HCT116 (cell line): ENCODE results near the gene TRERF1. TPM values are rescaled to one million over a fixed set of nuclear protein-coding genes. Genes with fewer than 3 reads are reported as not detected.

Experiments
- ATAC-seq: fragments of 200-7000 bp; cut with Tn5 transposase; 2 replicates; pipeline ENCODE4 v1.9.1; 2020; ENCODE audit warnings: mild to moderate bottlenecking, moderate library complexity
- BruUV-seq: library from RNA; stranded (reverse); fragments of 400-500 nt; replicated peaks from 2 replicates; lab custom pipeline; 2021; lab: Mats Ljungman, UMichigan
- CTCF ChIA-PET: fragments of 300-600 bp; sonication (Branson Sonifier 250); formaldehyde crosslinking; loops from one replicate; lab custom pipeline; 2021; ENCODE audit warnings: antibody characterized with exemption; lab: Charles Lee
- POLR2A ChIA-PET: fragments of 300-600, 350-600 bp; sonication (Branson Sonifier 250); formaldehyde crosslinking; loops from one replicate; lab custom pipeline; 2021; ENCODE audit warnings: antibody characterized with exemption; lab: Charles Lee
- RAD21 ChIA-PET, 2 experiments: fragments of 300-600 bp; sonication (Branson Sonifier 250); formaldehyde crosslinking; loops; one replicate each; lab custom pipeline; 2023; ENCODE audit warnings: low total read pairs in 2 of 2; ENCODE audit not compliant: uncharacterized antibody in 2 of 2, unreplicated experiment in 2 of 2, low non-redundant PET in 1 of 2; lab: Charles Lee
- DNase-seq: peaks from one replicate; pipeline ENCODE4 v3.0.0-alpha.2; 2010; ENCODE audit warnings: low read depth, low spot score
- H2AFZ ChIP-seq: fragments of 200-600 bp; shearing (Covaris generic), sonication (generic); 2 replicates; pipeline ENCODE4 v1.6.1; 2017; ENCODE audit warnings: low read depth, mixed run types, mixed read lengths, antibody characterized with exemption, low read length; ENCODE audit not compliant: poor library complexity, severe bottlenecking
- H3K27ac ChIP-seq: 2 replicates; pipeline ENCODE4 v1.5.1; 2012; ENCODE audit warnings: low read depth, low read length
- H3K27me3 ChIP-seq: fragments of 200-600 bp; sonication (generic); 2 replicates; pipeline ENCODE4 v1.6.1; 2016; ENCODE audit warnings: mixed run types, low read length, mixed read lengths; ENCODE audit not compliant: insufficient read depth
- H3K36me3 ChIP-seq, 2 experiments: fragments of 200-500 bp in 1 of 2; fragments of 200-600 bp in 1 of 2; sonication (Bioruptor generic) in 1 of 2; sonication (generic) in 1 of 2; 2 replicates each; pipeline versions ENCODE4 v1.5.1 to v1.6.1; 2014 to 2016; ENCODE audit warnings: low read length in 2 of 2, inconsistent platforms in 1 of 2, mixed read lengths in 1 of 2, mixed run types in 1 of 2; ENCODE audit not compliant: insufficient read depth in 2 of 2, control insufficient read depth in 1 of 2
- H3K4me1 ChIP-seq, 2 experiments: fragments of 200-600 bp in 1 of 2; sonication (generic) in 1 of 2; 2 replicates each; pipeline versions ENCODE4 v1.5.1 to v1.6.1; 2012 to 2017; ENCODE audit warnings: low read length in 2 of 2, inconsistent platforms in 1 of 2, mild to moderate bottlenecking in 1 of 2, mixed read lengths in 1 of 2, mixed run types in 1 of 2, moderate library complexity in 1 of 2; ENCODE audit not compliant: insufficient read depth in 2 of 2, control insufficient read depth in 1 of 2
- H3K4me2 ChIP-seq: fragments of 200-600 bp; sonication (generic); 2 replicates; pipeline ENCODE4 v1.6.1; 2017; ENCODE audit warnings: mixed run types, low read length, mixed read lengths
- H3K4me3 ChIP-seq, 2 experiments: fragments of 200-600 bp in 1 of 2; sonication (generic) in 1 of 2; replicated peaks in 1 of 2; 2 replicates each; pipeline ENCODE4 v1.5.1; 2011 to 2016; ENCODE audit warnings: low read length in 2 of 2, control low read depth in 1 of 2, low read depth in 1 of 2, mild to moderate bottlenecking in 1 of 2, mixed read lengths in 1 of 2, mixed run types in 1 of 2
- H3K79me2 ChIP-seq: fragments of 200-600 bp; sonication (generic); 2 replicates; pipeline ENCODE4 v1.6.1; 2017; ENCODE audit warnings: mild to moderate bottlenecking, mixed run types, low read length, moderate library complexity, mixed read lengths; ENCODE audit not compliant: insufficient read depth
- H3K9ac ChIP-seq: fragments of 200-600 bp; sonication (generic); 2 replicates; pipeline ENCODE4 v1.6.1; 2016; ENCODE audit warnings: low read length, mixed read lengths
- H3K9me2 ChIP-seq: fragments of 200-600 bp; sonication (generic), shearing (Covaris generic); 2 replicates; pipeline ENCODE4 v1.6.1; 2017; ENCODE audit warnings: mixed run types, mild to moderate bottlenecking, moderate library complexity; ENCODE audit not compliant: insufficient read depth
- H3K9me3 ChIP-seq, 2 experiments: fragments of 200-500 bp in 1 of 2; fragments of 200-600 bp in 1 of 2; sonication (Bioruptor generic) in 1 of 2; sonication (generic) in 1 of 2; 2 replicates each; pipeline ENCODE4 v1.6.1; 2014 to 2017; ENCODE audit warnings: low read length in 2 of 2, mixed read lengths in 2 of 2, inconsistent platforms in 1 of 2, low read depth in 1 of 2, mild to moderate bottlenecking in 1 of 2, mixed run types in 1 of 2, moderate library complexity in 1 of 2; ENCODE audit not compliant: control insufficient read depth in 1 of 2, insufficient read depth in 1 of 2
- H4K20me1 ChIP-seq: fragments of 200-600 bp; sonication (generic), shearing (Covaris generic); 2 replicates; pipeline ENCODE4 v1.6.1; 2017; ENCODE audit warnings: mixed run types, mild to moderate bottlenecking, moderate library complexity; ENCODE audit not compliant: insufficient read depth
- CBX3 ChIP-seq: IDR thresholded peaks from 2 replicates; pipeline ENCODE4 v1.6.1; 2012; ENCODE audit warnings: low read depth
- CEBPB ChIP-seq: IDR thresholded peaks from 2 replicates; pipeline ENCODE4 v1.6.1; 2012; ENCODE audit warnings: low read depth
- CTCF ChIP-seq, 3 experiments: fragments of 200-600 bp in 1 of 3; sonication (generic) in 1 of 3; IDR thresholded peaks in 2 of 3; conservative IDR thresholded peaks in 1 of 3; 2 replicates each; pipeline ENCODE4 v1.5.1; 2012 to 2017; ENCODE audit warnings: low read depth in 2 of 3, low read length in 2 of 3, antibody characterized with exemption in 1 of 3, borderline replicate concordance in 1 of 3, control low read depth in 1 of 3, mild to moderate bottlenecking in 1 of 3, mixed read lengths in 1 of 3, mixed run types in 1 of 3, moderate library complexity in 1 of 3; ENCODE audit not compliant: insufficient read depth in 1 of 3
- EGR1 ChIP-seq: IDR thresholded peaks from 2 replicates; pipeline ENCODE4 v1.6.1; 2012; ENCODE audit warnings: low read depth
- ELF1 ChIP-seq: IDR thresholded peaks from 2 replicates; pipeline ENCODE4 v1.6.1; 2012; ENCODE audit warnings: low read depth, borderline replicate concordance
- EZH2 ChIP-seq: fragments of 200-600 bp; sonication (generic); IDR thresholded peaks from 2 replicates; pipeline ENCODE4 v1.6.1; 2017; ENCODE audit warnings: antibody characterized with exemption, mixed run types
- EZH2phosphoT487 ChIP-seq: fragments of 200-600 bp; IDR thresholded peaks from 2 replicates; pipeline ENCODE4 v1.6.1; 2018; ENCODE audit warnings: antibody characterized with exemption, borderline replicate concordance
- FOSL1 ChIP-seq: IDR thresholded peaks from 2 replicates; pipeline ENCODE4 v1.6.1; 2012; ENCODE audit warnings: low read depth
- JUND ChIP-seq: IDR thresholded peaks from 2 replicates; pipeline ENCODE4 v1.6.1; 2012
- POLR2A ChIP-seq: IDR thresholded peaks from 2 replicates; pipeline ENCODE4 v1.7.0; 2011; ENCODE audit warnings: borderline replicate concordance; ENCODE audit not compliant: insufficient read depth, insufficient read length; ENCODE audit errors: extremely low read depth
- POLR2AphosphoS5 ChIP-seq: IDR thresholded peaks from 2 replicates; pipeline ENCODE4 v1.6.1; 2011; ENCODE audit warnings: mild to moderate bottlenecking, low read depth, low read length, moderate library complexity
- RAD21 ChIP-seq: IDR thresholded peaks from 2 replicates; pipeline ENCODE4 v1.6.1; 2012; ENCODE audit warnings: low read depth, mild to moderate bottlenecking
- SIN3A ChIP-seq: IDR thresholded peaks from 2 replicates; pipeline ENCODE4 v1.6.1; 2012; ENCODE audit warnings: low read depth
- SP1 ChIP-seq: IDR thresholded peaks from 2 replicates; pipeline ENCODE4 v1.6.1; 2012; ENCODE audit warnings: low read depth
- SRF ChIP-seq: IDR thresholded peaks from 2 replicates; pipeline ENCODE4 v1.6.1; 2012; ENCODE audit warnings: low read depth
- TCF7L2 ChIP-seq: IDR thresholded peaks from 2 replicates; pipeline ENCODE4 v1.7.0; 2011; ENCODE audit warnings: borderline replicate concordance, inconsistent platforms; ENCODE audit not compliant: insufficient read depth, insufficient read length; ENCODE audit errors: extremely low read depth
- YY1 ChIP-seq: IDR thresholded peaks from 2 replicates; pipeline ENCODE4 v1.6.1; 2011; ENCODE audit warnings: low read length, low read depth, moderate library complexity, mild to moderate bottlenecking; ENCODE audit not compliant: insufficient replicate concordance; ENCODE audit errors: extremely low read depth
- ZFX ChIP-seq: fragments of 450-650 bp; IDR thresholded peaks from 2 replicates; pipeline ENCODE4 v1.6.1; 2017
- ZNF274 ChIP-seq: fragments of 200-500 bp; sonication (Bioruptor generic); IDR thresholded peaks from 2 replicates; pipeline ENCODE4 v1.6.1; 2014; ENCODE audit warnings: mild to moderate bottlenecking, low read depth, low read length, inconsistent platforms
- intact Hi-C: fragments of 100-400 bp; cut with micrococcal nuclease; formaldehyde crosslinking; loops from 2 replicates; pipeline ENCODE4 v1.10.0; 2022
- total RNA-seq: library from RNA; stranded (reverse); gene quantifications from one replicate; pipeline ENCODE4 v1.2.1, GENCODE V29; 2021; ENCODE audit not compliant: unreplicated experiment
- TF ChIP-seq, protein P1 (sequence below): IDR thresholded peaks from 2 replicates; pipeline ENCODE4 v1.6.1; 2012

Gene TRERF1
- total RNA-seq, 1 experiment from 2014 or later = 12.4 TPM

DNA sequence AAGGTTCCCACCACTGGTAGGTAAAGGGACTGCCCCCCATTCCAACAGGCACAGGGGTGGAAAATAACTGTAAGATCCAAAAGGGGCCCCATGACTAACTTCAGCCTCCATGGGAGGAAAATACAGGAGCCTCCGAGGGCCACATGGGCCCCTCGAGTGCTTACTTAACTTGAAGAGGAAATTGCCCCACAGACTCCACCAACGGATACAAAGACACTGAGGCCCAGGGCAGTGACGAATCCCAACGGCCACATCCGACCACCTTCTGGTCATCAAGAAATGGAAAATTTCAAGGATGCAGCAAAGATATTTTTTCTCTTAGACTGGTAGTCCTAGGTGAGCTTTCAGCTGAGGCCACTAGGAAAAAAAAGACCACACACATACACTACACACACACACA, 118.1 kb downstream of the TRERF1 start:
- ATAC-seq (no peak), DNase-seq (no peak)
- Histone ChIP-seq H3K36me3 (no peaks in the 10 kb centered on the region), H3K79me2 (no peaks in the 10 kb centered on the region), H3K9ac (no peak overlapping the region), H3K9me3 (no peaks in the 10 kb centered on the region), H3K27me3 (no peaks in the 10 kb centered on the region), H4K20me1 (no peaks in the 10 kb centered on the region), H3K27ac (no peak overlapping the region), H3K4me1 (peaks cover 13 to 14% of the 10 kb centered on the region in 2 experiments), H3K9me2 (no peaks in the 10 kb centered on the region), H3K4me3 (no peak overlapping the region), H3K4me2 (no peak overlapping the region), H2AFZ (no peak overlapping the region)
- intact Hi-C loops = no loop called here
- ChIA-PET CTCF (no interaction called here), POLR2A (no interaction called here), RAD21 (no interaction called here)
- BruUV-seq = no TSS peak
- TF ChIP-seq CBX3 (no peak), JUND (no peak), EZH2phosphoT487 (no peak), ELF1 (no peak), SP1 (no peak), POLR2A (no peak), YY1 (no peak), RAD21 (no peak), TCF7L2 (no peak), CTCF (IDR thresholded peaks at IDR 0.05 in 2 of 3, conservative IDR thresholded peaks at IDR 0.05 in 1 of 3; ENCODE audit: borderline replicate concordance in 1 of 3, insufficient read depth in 1 of 3, low read depth in 2 of 3, low read length in 2 of 3) (no peak), SRF (no peak), EGR1 (no peak), SIN3A (no peak), CEBPB (no peak), POLR2AphosphoS5 (no peak), EZH2 (no peak), ZNF274 (no peak), FOSL1 (no peak), ZFX (no peak)
- TF ChIP-seq, protein P1, sequence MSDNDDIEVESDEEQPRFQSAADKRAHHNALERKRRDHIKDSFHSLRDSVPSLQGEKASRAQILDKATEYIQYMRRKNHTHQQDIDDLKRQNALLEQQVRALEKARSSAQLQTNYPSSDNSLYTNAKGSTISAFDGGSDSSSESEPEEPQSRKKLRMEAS = no peak
